HG03064 (cell line): ENCODE measurements around the gene MLXIPL.
"Not testable (repeated sequence)": the region's sequence is repeated elsewhere in the genome, so short reads cannot be mapped to it uniquely, and the experiment has no call there.

Experiments used
- ATAC-seq: cut with Tn5 transposase; IDR thresholded peaks from one replicate; pipeline ENCODE4 v1.9.1; 2021; ENCODE audit warnings: low read depth; ENCODE audit not compliant: unreplicated experiment

Gene MLXIPL

GRCh38 chr7:73556208-73557107 is 67.9 kb downstream of the MLXIPL start:
- ATAC-seq, result no peak

- no peak for ATAC-seq
Observed at GRCh38 chr7:73555411-73555982, 68.8 kb downstream of the MLXIPL start.

GRCh38 chr7:73550093-73550492 is 74.2 kb downstream of the MLXIPL start:
- ATAC-seq, result not testable (repeated sequence)

- no peak for ATAC-seq
Observed at GRCh38 chr7:73549176-73549575, 75.1 kb downstream of the MLXIPL start.

GRCh38 chr7:73547841-73548240 is 76.5 kb downstream of the MLXIPL start:
- ATAC-seq, result no peak

GRCh38 chr7:73544678-73545077 is 79.6 kb downstream of the MLXIPL start:
- no peak for ATAC-seq
